ENCODE measurements around the gene PADI6.

PADI6 gene

GRCh38 chr1:17433261-17433660, 61.3 kb downstream of the PADI6 start:
- DNase-seq (ENCODE audit: low spot score) = no peak
- TF ChIP-seq, protein P1, sequence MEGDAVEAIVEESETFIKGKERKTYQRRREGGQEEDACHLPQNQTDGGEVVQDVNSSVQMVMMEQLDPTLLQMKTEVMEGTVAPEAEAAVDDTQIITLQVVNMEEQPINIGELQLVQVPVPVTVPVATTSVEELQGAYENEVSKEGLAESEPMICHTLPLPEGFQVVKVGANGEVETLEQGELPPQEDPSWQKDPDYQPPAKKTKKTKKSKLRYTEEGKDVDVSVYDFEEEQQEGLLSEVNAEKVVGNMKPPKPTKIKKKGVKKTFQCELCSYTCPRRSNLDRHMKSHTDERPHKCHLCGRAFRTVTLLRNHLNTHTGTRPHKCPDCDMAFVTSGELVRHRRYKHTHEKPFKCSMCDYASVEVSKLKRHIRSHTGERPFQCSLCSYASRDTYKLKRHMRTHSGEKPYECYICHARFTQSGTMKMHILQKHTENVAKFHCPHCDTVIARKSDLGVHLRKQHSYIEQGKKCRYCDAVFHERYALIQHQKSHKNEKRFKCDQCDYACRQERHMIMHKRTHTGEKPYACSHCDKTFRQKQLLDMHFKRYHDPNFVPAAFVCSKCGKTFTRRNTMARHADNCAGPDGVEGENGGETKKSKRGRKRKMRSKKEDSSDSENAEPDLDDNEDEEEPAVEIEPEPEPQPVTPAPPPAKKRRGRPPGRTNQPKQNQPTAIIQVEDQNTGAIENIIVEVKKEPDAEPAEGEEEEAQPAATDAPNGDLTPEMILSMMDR (IDR thresholded peaks at IDR 0.05; ENCODE audit: extremely low read depth, insufficient read depth, missing control alignments) = no peak
- in situ Hi-C loops (cut with MboI; ENCODE audit: low pct_unique_long_range_greater_than_20kb, low sequenced_read_pairs, unreplicated experiment) = no loop called here

DNA sequence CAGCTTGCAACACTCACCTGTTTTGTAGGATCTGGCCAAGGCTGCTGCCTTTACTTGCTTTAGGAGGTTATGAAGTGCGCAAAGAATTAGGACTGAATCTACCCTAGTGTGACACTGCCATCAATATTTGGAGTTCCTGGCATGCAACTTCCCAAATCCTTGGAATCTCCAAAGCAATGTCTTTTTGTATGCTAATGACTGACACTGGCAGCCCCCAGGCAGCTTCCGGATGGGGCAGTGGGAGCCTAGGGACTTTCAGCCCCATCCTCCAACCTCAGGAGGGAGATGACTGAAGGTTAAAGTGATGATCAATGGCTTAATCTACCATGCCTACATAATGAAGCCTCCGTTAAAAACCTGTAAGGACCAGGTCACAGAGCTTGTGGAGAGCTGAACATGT, 62.0 kb downstream of the PADI6 start:
- DNase-seq (ENCODE audit: low spot score) = no peak
- TF ChIP-seq, protein P1 (IDR thresholded peaks at IDR 0.05; ENCODE audit: extremely low read depth, insufficient read depth, missing control alignments) = no peak
- in situ Hi-C loops (cut with MboI; ENCODE audit: low pct_unique_long_range_greater_than_20kb, low sequenced_read_pairs, unreplicated experiment) = no loop called here

DNA sequence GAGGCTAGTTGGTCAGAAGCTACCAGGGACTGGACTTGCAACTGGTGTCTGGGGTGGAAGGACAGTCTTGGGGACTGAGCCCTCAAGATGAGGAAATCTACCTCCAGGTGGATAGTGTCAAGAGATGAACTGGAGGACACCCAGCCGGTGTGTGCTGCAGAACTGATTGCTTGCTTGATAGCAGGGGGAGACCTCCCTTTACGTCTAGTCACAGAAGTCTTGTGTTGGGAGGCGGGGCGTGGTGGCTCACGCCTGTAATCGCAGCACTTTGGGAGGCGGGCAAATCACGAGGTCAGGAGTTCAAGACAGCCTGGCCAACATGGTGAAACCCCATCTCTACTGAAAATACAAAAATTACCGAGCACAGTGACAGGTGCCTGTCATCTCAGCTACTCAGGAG, 62.6 kb downstream of the PADI6 start:
- in situ Hi-C loops (cut with MboI; ENCODE audit: low pct_unique_long_range_greater_than_20kb, low sequenced_read_pairs, unreplicated experiment) = no loop called here
- DNase-seq (ENCODE audit: low spot score) = no peak
- TF ChIP-seq, protein P1 (IDR thresholded peaks at IDR 0.05; ENCODE audit: extremely low read depth, insufficient read depth, missing control alignments) = no peak

- TF ChIP-seq, protein P1 (IDR thresholded peaks at IDR 0.05; ENCODE audit: extremely low read depth, insufficient read depth, missing control alignments) = no peak
- in situ Hi-C loops (cut with MboI; ENCODE audit: low pct_unique_long_range_greater_than_20kb, low sequenced_read_pairs, unreplicated experiment) = no loop called here
- no peak for DNase-seq (ENCODE audit: low spot score)
Measured at GRCh38 chr1:17436380-17437174, 64.6 kb downstream of the PADI6 start.

DNA sequence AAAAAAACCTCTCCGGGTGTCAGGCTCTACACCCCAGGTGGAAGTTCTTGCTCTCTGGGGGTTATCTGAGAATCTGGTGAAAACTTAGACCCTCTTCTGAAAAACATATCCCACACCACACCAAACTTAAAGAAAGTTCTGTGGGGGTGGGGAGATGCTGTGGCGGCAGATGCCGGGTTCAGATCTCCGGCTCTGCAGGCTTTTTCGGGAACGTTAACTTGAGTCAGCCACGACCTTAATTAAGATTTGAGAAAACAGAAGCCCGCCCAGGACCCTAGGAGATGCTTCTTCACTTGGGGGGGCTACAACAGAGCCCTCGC, 65.2 kb downstream of the PADI6 start:
- DNase-seq (ENCODE audit: low spot score) = no peak
- TF ChIP-seq, protein P1 (IDR thresholded peaks at IDR 0.05; ENCODE audit: extremely low read depth, insufficient read depth, missing control alignments) = no peak
- in situ Hi-C loops (cut with MboI; ENCODE audit: low pct_unique_long_range_greater_than_20kb, low sequenced_read_pairs, unreplicated experiment) = no loop called here

DNA sequence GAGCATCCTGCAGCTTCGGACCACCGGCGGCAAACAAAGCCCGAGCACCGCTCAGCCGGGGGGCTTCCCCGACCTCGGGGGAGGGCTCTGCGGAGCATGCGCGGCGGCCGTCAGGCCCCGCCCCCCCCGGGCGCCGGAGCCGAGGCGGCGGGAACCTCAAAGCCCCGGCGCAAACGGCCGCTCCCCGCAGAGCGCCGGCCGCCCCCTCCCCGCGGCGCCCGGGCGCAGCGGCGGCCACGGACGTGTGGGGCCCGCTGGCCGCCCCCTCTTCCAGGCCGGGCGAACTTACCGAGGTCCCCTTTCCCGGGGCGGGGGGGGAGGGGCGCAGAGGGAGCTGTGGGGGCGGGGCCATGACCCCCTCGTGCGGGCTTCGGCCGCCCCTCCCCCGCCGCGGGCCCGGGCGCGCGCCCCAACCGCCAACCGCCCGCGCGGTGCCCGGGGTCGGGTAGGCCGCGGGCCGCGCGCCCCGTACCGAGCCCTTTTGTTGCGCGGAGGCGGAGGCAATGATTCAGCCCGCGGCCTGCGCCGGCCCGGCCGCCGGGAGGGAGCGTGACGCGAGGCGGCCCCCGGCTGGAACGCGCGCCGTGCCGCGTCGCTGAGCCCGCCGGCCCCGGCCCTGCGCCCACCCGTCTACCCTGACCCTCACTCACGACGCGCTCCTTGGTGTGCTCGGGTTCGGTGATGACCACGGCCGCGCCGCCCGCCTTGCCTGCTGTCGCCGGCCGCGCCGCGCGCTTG, 65.8 kb downstream of the PADI6 start:
- TF ChIP-seq, protein P1 (IDR thresholded peaks at IDR 0.05; ENCODE audit: extremely low read depth, insufficient read depth, missing control alignments) = no peak
- in situ Hi-C loops (cut with MboI; ENCODE audit: low pct_unique_long_range_greater_than_20kb, low sequenced_read_pairs, unreplicated experiment) = no loop called here
- DNase-seq (ENCODE audit: low spot score) = peak; percentile 96
